Muscle layer of colon (tissue), 2 donors: ENCODE results near the gene BAX.
"Not testable (repeated sequence)": the region's sequence is repeated elsewhere in the genome, so short reads cannot be mapped to it uniquely, and the experiment has no call there.

Experiments
- H3K27ac ChIP-seq: one replicate; pipeline ENCODE4 v1.7.0; 2013; ENCODE audit warnings: low read depth, mild to moderate bottlenecking, low read length, moderate library complexity
- H3K27me3 ChIP-seq, 2 donors: one replicate each; pipeline ENCODE4 v1.7.0; 2013; ENCODE audit warnings: low read length in 2 of 2, mild to moderate bottlenecking in 2 of 2; ENCODE audit not compliant: insufficient read depth in 2 of 2, control insufficient read depth in 1 of 2
- H3K36me3 ChIP-seq: one replicate; pipeline ENCODE4 v1.7.0; 2013; ENCODE audit warnings: mild to moderate bottlenecking, low read length; ENCODE audit not compliant: insufficient read depth
- H3K4me1 ChIP-seq: one replicate; pipeline ENCODE4 v1.7.0; 2013; ENCODE audit warnings: mild to moderate bottlenecking, low read length; ENCODE audit not compliant: insufficient read depth
- H3K4me3 ChIP-seq, 2 donors: one replicate each; pipeline ENCODE4 v1.7.0; 2013; ENCODE audit warnings: low read length in 2 of 2, low read depth in 1 of 2, mild to moderate bottlenecking in 1 of 2, moderate library complexity in 1 of 2
- H3K9ac ChIP-seq: one replicate; pipeline ENCODE4 v1.7.0; 2013; ENCODE audit warnings: low read length
- H3K9me3 ChIP-seq: one replicate; pipeline ENCODE4 v1.7.0; 2013; ENCODE audit warnings: mild to moderate bottlenecking, low read length
- donor health status: abdominal sarcoma.
- donor health status: Adenocarcinoma of cecum.

BAX gene

GRCh38 chr19:48954595-48955307 is at the start of gene BAX:
Gene BAX (plus strand): TSS chr19:48954875. CDS start chr19:48954929, 54 bp downstream.
- H3K27ac ChIP-seq: peak within 1 kb of the TSS; percentile 97
- peaks cover 12% of the 10 kb centered on the region for H3K4me1 ChIP-seq

GRCh38 chr19:48905664-48906063 is 49.0 kb upstream of the BAX start:
- no peaks in the 10 kb centered on the region for H3K27me3 ChIP-seq
- no peak overlapping the region for H3K4me3 ChIP-seq
- no peak overlapping the region for H3K9ac ChIP-seq
- no peaks in the 10 kb centered on the region for H3K9me3 ChIP-seq
- peaks cover 28% of the 10 kb centered on the region for H3K36me3 ChIP-seq
- no peak overlapping the region for H3K27ac ChIP-seq
- peaks cover 11% of the 10 kb centered on the region for H3K4me1 ChIP-seq

More at GRCh38 chr19:48954595-48955307, at the start of gene BAX:
- H3K27me3 ChIP-seq: no peaks in the 10 kb centered on the region
- peak within 1 kb of the TSS; percentile 94 to 96 for H3K4me3 ChIP-seq
- no peaks in the 10 kb centered on the region for H3K9me3 ChIP-seq
- H3K36me3 ChIP-seq: peaks cover 7% of the 10 kb centered on the region
- H3K9ac ChIP-seq: peak within 1 kb of the TSS; percentile 86

- H3K9me3 ChIP-seq: no peaks in the 10 kb centered on the region
- H3K4me3 ChIP-seq: no peak overlapping the region
- no peak overlapping the region for H3K27ac ChIP-seq
- peaks cover 34% of the 10 kb centered on the region for H3K36me3 ChIP-seq
- no peak overlapping the region for H3K9ac ChIP-seq
- H3K4me1 ChIP-seq: peaks cover 6% of the 10 kb centered on the region
- no peaks in the 10 kb centered on the region for H3K27me3 ChIP-seq
These were observed 48.4 kb upstream of the BAX start for GRCh38 chr19:48906324-48906723.

GRCh38 chr19:48907671-48908070 is 47.0 kb upstream of the BAX start:
- Histone ChIP-seq H3K27me3 (no peaks in the 10 kb centered on the region), H3K4me3 (no peak overlapping the region), H3K27ac (no peak overlapping the region), H3K9me3 (no peaks in the 10 kb centered on the region), H3K36me3 (peaks cover 48% of the 10 kb centered on the region), H3K4me1 (no peaks in the 10 kb centered on the region), H3K9ac (no peak overlapping the region)

GRCh38 chr19:48909424-48910077 is 45.1 kb upstream of the BAX start:
- H3K4me1 ChIP-seq, H3K4me3 ChIP-seq, H3K9ac ChIP-seq, H3K27me3 ChIP-seq, H3K9me3 ChIP-seq, H3K27ac ChIP-seq: not testable (repeated sequence)
- peaks cover 66% of the 10 kb centered on the region for H3K36me3 ChIP-seq

- no peak overlapping the region for H3K9ac ChIP-seq
- no peaks in the 10 kb centered on the region for H3K4me1 ChIP-seq
- H3K4me3 ChIP-seq: no peak overlapping the region
- no peaks in the 10 kb centered on the region for H3K9me3 ChIP-seq
- no peaks in the 10 kb centered on the region for H3K27me3 ChIP-seq
- H3K27ac ChIP-seq: no peak overlapping the region
- peaks cover 64% of the 10 kb centered on the region for H3K36me3 ChIP-seq
These were observed 43.9 kb upstream of the BAX start for GRCh38 chr19:48910803-48911202.

- no peaks in the 10 kb centered on the region for H3K9me3 ChIP-seq
- H3K27me3 ChIP-seq: no peaks in the 10 kb centered on the region
- no peak overlapping the region for H3K27ac ChIP-seq
- H3K36me3 ChIP-seq: peaks cover 73% of the 10 kb centered on the region
- H3K4me3 ChIP-seq: no peak overlapping the region
- H3K4me1 ChIP-seq: no peaks in the 10 kb centered on the region
- H3K9ac ChIP-seq: no peak overlapping the region
These were observed 41.4 kb upstream of the BAX start for GRCh38 chr19:48913114-48913889.

GRCh38 chr19:48914181-48914580 is 40.5 kb upstream of the BAX start:
- H3K27me3 ChIP-seq: no peaks in the 10 kb centered on the region

GRCh38 chr19:48915757-48916156 is 38.9 kb upstream of the BAX start:
- Histone ChIP-seq H3K4me1 (no peaks in the 10 kb centered on the region), H3K4me3 (no peak overlapping the region), H3K27ac (no peak overlapping the region), H3K27me3 (no peaks in the 10 kb centered on the region), H3K9me3 (no peaks in the 10 kb centered on the region), H3K36me3 (peaks cover 67% of the 10 kb centered on the region), H3K9ac (no peak overlapping the region)

More at GRCh38 chr19:48914181-48914580, 40.5 kb upstream of the BAX start:
- Histone ChIP-seq H3K27ac (no peak overlapping the region), H3K4me1 (no peaks in the 10 kb centered on the region), H3K36me3 (peaks cover 76% of the 10 kb centered on the region), H3K9ac (no peak overlapping the region), H3K4me3 (no peak overlapping the region), H3K9me3 (no peaks in the 10 kb centered on the region)

GRCh38 chr19:48918071-48918470 is 36.6 kb upstream of the BAX start:
- no peaks in the 10 kb centered on the region for H3K4me1 ChIP-seq
- peaks cover 58% of the 10 kb centered on the region for H3K36me3 ChIP-seq
- no peaks in the 10 kb centered on the region for H3K9me3 ChIP-seq
- no peak overlapping the region for H3K9ac ChIP-seq
- no peak overlapping the region for H3K27ac ChIP-seq
- H3K27me3 ChIP-seq: no peaks in the 10 kb centered on the region
- no peak overlapping the region for H3K4me3 ChIP-seq

- no peaks in the 10 kb centered on the region for H3K9me3 ChIP-seq
- H3K36me3 ChIP-seq: peaks cover 50% of the 10 kb centered on the region
- no peaks in the 10 kb centered on the region for H3K4me1 ChIP-seq
- H3K27me3 ChIP-seq: no peaks in the 10 kb centered on the region
- no peak overlapping the region for H3K4me3 ChIP-seq
- no peak overlapping the region for H3K27ac ChIP-seq
- H3K9ac ChIP-seq: no peak overlapping the region
These were observed 35.9 kb upstream of the BAX start for GRCh38 chr19:48918801-48919247.
